ENCODE results near the gene HLA-DQA1.
"Not testable (repeated sequence)": the region's sequence is repeated elsewhere in the genome, so short reads cannot be mapped to it uniquely, and the experiment has no call there.

DNA sequence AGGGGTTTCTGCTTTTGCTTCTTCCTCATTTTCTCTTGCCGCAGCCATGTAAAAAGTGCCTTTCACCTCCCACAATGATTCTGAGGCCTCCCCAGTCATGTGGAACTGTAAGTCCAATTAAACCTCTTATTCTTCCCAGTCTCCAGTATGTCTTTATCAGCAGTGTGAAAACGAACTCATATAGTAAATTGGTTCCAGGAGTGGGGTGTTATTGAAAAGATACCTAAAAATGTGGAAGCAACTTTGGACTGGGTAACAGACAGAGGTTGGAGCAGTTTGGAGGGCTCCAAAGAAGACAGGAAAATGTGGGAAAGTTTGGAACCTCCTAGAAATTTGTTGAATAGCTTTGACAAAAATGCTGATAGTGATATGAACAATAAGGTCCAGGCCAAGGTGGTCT, 34.7 kb downstream of the HLA-DQA1 start:
- TF ChIP-seq, protein P1, sequence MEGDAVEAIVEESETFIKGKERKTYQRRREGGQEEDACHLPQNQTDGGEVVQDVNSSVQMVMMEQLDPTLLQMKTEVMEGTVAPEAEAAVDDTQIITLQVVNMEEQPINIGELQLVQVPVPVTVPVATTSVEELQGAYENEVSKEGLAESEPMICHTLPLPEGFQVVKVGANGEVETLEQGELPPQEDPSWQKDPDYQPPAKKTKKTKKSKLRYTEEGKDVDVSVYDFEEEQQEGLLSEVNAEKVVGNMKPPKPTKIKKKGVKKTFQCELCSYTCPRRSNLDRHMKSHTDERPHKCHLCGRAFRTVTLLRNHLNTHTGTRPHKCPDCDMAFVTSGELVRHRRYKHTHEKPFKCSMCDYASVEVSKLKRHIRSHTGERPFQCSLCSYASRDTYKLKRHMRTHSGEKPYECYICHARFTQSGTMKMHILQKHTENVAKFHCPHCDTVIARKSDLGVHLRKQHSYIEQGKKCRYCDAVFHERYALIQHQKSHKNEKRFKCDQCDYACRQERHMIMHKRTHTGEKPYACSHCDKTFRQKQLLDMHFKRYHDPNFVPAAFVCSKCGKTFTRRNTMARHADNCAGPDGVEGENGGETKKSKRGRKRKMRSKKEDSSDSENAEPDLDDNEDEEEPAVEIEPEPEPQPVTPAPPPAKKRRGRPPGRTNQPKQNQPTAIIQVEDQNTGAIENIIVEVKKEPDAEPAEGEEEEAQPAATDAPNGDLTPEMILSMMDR (conservative IDR thresholded peaks at IDR 0.05 in 1 of 2, IDR thresholded peaks at IDR 0.05 in 1 of 2; ENCODE audit: low read depth in 1 of 2, low read length in 2 of 2) = not testable (repeated sequence)
- TF ChIP-seq EZH2 (IDR thresholded peaks at IDR 0.05; ENCODE audit: low read length, missing control alignments) = not testable (repeated sequence)
